KMS-11 (cell line): ENCODE measurements around the gene BRPF1.

Experiments used
- H2AFZ ChIP-seq: fragments of 200-600 bp; sonication (generic); 2 replicates; pipeline ENCODE4 v1.6.1; 2016; ENCODE audit warnings: antibody characterized with exemption, mixed run types, low read depth
- H3K27ac ChIP-seq: fragments of 200-600 bp; sonication (generic); 2 replicates; pipeline ENCODE4 v1.6.1; 2016; ENCODE audit warnings: mild to moderate bottlenecking, mixed run types
- H3K27me3 ChIP-seq: fragments of 200-600 bp; sonication (generic); 2 replicates; pipeline ENCODE4 v1.6.1; 2017; ENCODE audit warnings: mild to moderate bottlenecking, low read depth, mixed run types, moderate library complexity; ENCODE audit not compliant: insufficient read depth
- H3K36me3 ChIP-seq: fragments of 200-600 bp; sonication (generic); 2 replicates; pipeline ENCODE4 v1.6.1; 2017; ENCODE audit warnings: mild to moderate bottlenecking, mixed run types; ENCODE audit not compliant: insufficient read depth
- H3K4me1 ChIP-seq: fragments of 200-600 bp; sonication (generic); 2 replicates; pipeline ENCODE4 v1.6.1; 2016; ENCODE audit warnings: mild to moderate bottlenecking, low read depth, mixed run types; ENCODE audit not compliant: poor library complexity, severe bottlenecking
- H3K4me2 ChIP-seq: fragments of 200-600 bp; sonication (generic); 2 replicates; pipeline ENCODE4 v1.7.0; 2016; ENCODE audit warnings: mild to moderate bottlenecking, mixed run types
- H3K4me3 ChIP-seq: fragments of 200-600 bp; sonication (generic); IDR thresholded peaks from 2 replicates; pipeline ENCODE4 v1.6.1; 2017; ENCODE audit warnings: low read depth, low read length, mixed read lengths; ENCODE audit not compliant: insufficient read depth
- H3K79me2 ChIP-seq: fragments of 200-600 bp; sonication (generic); 2 replicates; pipeline ENCODE4 v1.6.1; 2016; ENCODE audit warnings: low read depth, mixed run types; ENCODE audit not compliant: insufficient read depth
- H3K9ac ChIP-seq: fragments of 200-600 bp; sonication (generic); 2 replicates; pipeline ENCODE4 v1.6.1; 2016; ENCODE audit warnings: mild to moderate bottlenecking, mixed run types
- H4K20me1 ChIP-seq: fragments of 200-600 bp; sonication (generic); 2 replicates; pipeline ENCODE4 v1.6.1; 2016; ENCODE audit warnings: mild to moderate bottlenecking, mixed run types; ENCODE audit not compliant: insufficient read depth
- CTCF ChIP-seq: fragments of 200-600 bp; sonication (generic); conservative IDR thresholded peaks from 2 replicates; pipeline ENCODE4 v1.6.1; 2017; ENCODE audit warnings: low read depth, mild to moderate bottlenecking, antibody characterized with exemption, low read length, moderate library complexity, mixed read lengths

BRPF1 gene

GRCh38 chr3:9779721-9780457 lies 48.4 kb downstream of the BRPF1 start:
- Histone ChIP-seq H3K79me2 (no peaks in the 10 kb centered on the region), H3K9ac (peak overlapping the region; percentile 8; the same call in 1 of the 2 replicates), H4K20me1 (no peaks in the 10 kb centered on the region), H3K4me1 (peaks cover 20% of the 10 kb centered on the region), H3K4me3 (no peak overlapping the region), H3K27me3 (no peaks in the 10 kb centered on the region), H3K36me3 (no peaks in the 10 kb centered on the region), H2AFZ (no peak overlapping the region), H3K4me2 (peak overlapping the region; percentile 77), H3K27ac (peak overlapping the region; percentile 37; the same call in 1 of the 2 replicates)
- TF ChIP-seq CTCF, result no peak

GRCh38 chr3:9780458-9780812 lies 48.9 kb downstream of the BRPF1 start:
- Histone ChIP-seq H2AFZ (no peak overlapping the region), H3K4me2 (no peak overlapping the region), H3K9ac (no peak overlapping the region), H3K27me3 (no peaks in the 10 kb centered on the region), H3K79me2 (no peaks in the 10 kb centered on the region), H3K36me3 (no peaks in the 10 kb centered on the region), H4K20me1 (no peaks in the 10 kb centered on the region), H3K4me1 (peaks cover 20% of the 10 kb centered on the region), H3K27ac (no peak overlapping the region), H3K4me3 (no peak overlapping the region)
- no peak for TF ChIP-seq CTCF

GRCh38 chr3:9780910-9781309 lies 49.4 kb downstream of the BRPF1 start:
- H3K79me2 ChIP-seq, result no peaks in the 10 kb centered on the region
- H3K27me3 ChIP-seq, result no peaks in the 10 kb centered on the region
- no peak overlapping the region for H3K4me2 ChIP-seq
- peaks cover 20% of the 10 kb centered on the region for H3K4me1 ChIP-seq
- no peak overlapping the region for H3K9ac ChIP-seq
- no peak overlapping the region for H2AFZ ChIP-seq
- no peaks in the 10 kb centered on the region for H3K36me3 ChIP-seq
- TF ChIP-seq CTCF, result no peak
- H3K4me3 ChIP-seq, result no peak overlapping the region
- no peaks in the 10 kb centered on the region for H4K20me1 ChIP-seq
- H3K27ac ChIP-seq, result no peak overlapping the region

- no peak overlapping the region for H3K27ac ChIP-seq
- no peak overlapping the region for H2AFZ ChIP-seq
- H3K36me3 ChIP-seq, result no peaks in the 10 kb centered on the region
- no peak overlapping the region for H3K9ac ChIP-seq
- H3K4me3 ChIP-seq, result no peak overlapping the region
- H3K4me2 ChIP-seq, result no peak overlapping the region
- peaks cover 20% of the 10 kb centered on the region for H3K4me1 ChIP-seq
- H3K79me2 ChIP-seq, result no peaks in the 10 kb centered on the region
- no peaks in the 10 kb centered on the region for H3K27me3 ChIP-seq
- H4K20me1 ChIP-seq, result no peaks in the 10 kb centered on the region
- TF ChIP-seq CTCF, result no peak
These were observed 50.0 kb downstream of the BRPF1 start for GRCh38 chr3:9781551-9781950.
